GM23338 (cell line): ENCODE data around the gene CCNQ. TPM values are rescaled to one million over a fixed set of nuclear protein-coding genes. Genes with fewer than 3 reads are reported as not detected.

Source experiments
- ATAC-seq: fragments of 200-7000 bp; cut with Tn5 transposase; 3 replicates; pipeline ENCODE4 v1.9.1; 2020
- DNase-seq: peaks from one replicate; pipeline ENCODE4 v3.0.0-alpha.2; 2015; ENCODE audit warnings: low spot score
- H2AFZ ChIP-seq: fragments of 200-600 bp; sonication (generic); 2 replicates; pipeline ENCODE4 v1.8.0; 2016; ENCODE audit warnings: antibody characterized with exemption, mild to moderate bottlenecking, moderate library complexity
- H3F3A ChIP-seq: fragments of 200-600 bp; sonication (generic); replicated peaks from 2 replicates; pipeline ENCODE4 v1.8.0; 2017; ENCODE audit warnings: antibody characterized with exemption, mixed run types, low read depth
- H3K27ac ChIP-seq: fragments of 200-600 bp; sonication (generic); 2 replicates; pipeline ENCODE4 v1.6.1; 2016; ENCODE audit warnings: low read depth
- H3K27me3 ChIP-seq: fragments of 200-600 bp; sonication (generic); 2 replicates; pipeline ENCODE4 v1.8.0; 2016; ENCODE audit warnings: mild to moderate bottlenecking, mixed run types, moderate library complexity; ENCODE audit not compliant: insufficient read depth
- H3K36me3 ChIP-seq: fragments of 200-600 bp; sonication (generic); 2 replicates; pipeline ENCODE4 v1.8.0; 2016; ENCODE audit warnings: mild to moderate bottlenecking; ENCODE audit not compliant: insufficient read depth
- H3K4me1 ChIP-seq: fragments of 200-600 bp; sonication (generic); 2 replicates; pipeline ENCODE4 v1.8.0; 2016; ENCODE audit warnings: mild to moderate bottlenecking, moderate library complexity; ENCODE audit not compliant: insufficient read depth
- H3K4me2 ChIP-seq: fragments of 200-600 bp; sonication (generic); 2 replicates; pipeline ENCODE4 v1.7.1; 2017; ENCODE audit warnings: mixed run types
- H3K4me3 ChIP-seq: fragments of 200-600 bp; sonication (generic); 2 replicates; pipeline ENCODE4 v1.6.1; 2016; ENCODE audit warnings: mixed run types
- H3K79me2 ChIP-seq: fragments of 200-600 bp; sonication (generic); replicated peaks from 2 replicates; pipeline ENCODE4 v1.8.0; 2017; ENCODE audit warnings: mild to moderate bottlenecking; ENCODE audit not compliant: insufficient read depth
- H3K9me2 ChIP-seq: fragments of 200-600 bp; sonication (generic); 2 replicates; pipeline ENCODE4 v1.8.0; 2017; ENCODE audit not compliant: insufficient read depth
- H4K20me1 ChIP-seq: fragments of 200-600 bp; sonication (generic); replicated peaks from 2 replicates; pipeline ENCODE4 v1.8.0; 2017; ENCODE audit warnings: mild to moderate bottlenecking; ENCODE audit not compliant: insufficient read depth
- H3K27ac Mint-ChIP-seq: 2 replicates; pipeline ENCODE4 v1.8.0; 2020; ENCODE audit warnings: inconsistent platforms, mild to moderate bottlenecking, moderate library complexity, mixed read lengths
- H3K27me3 Mint-ChIP-seq: 3 replicates; pipeline ENCODE4 v1.8.0; 2022; ENCODE audit warnings: low read depth, mild to moderate bottlenecking, moderate library complexity, mixed read lengths, inconsistent platforms; ENCODE audit not compliant: insufficient read depth, poor library complexity
- H3K36me3 Mint-ChIP-seq: 3 replicates; pipeline ENCODE4 v1.8.0; 2021; ENCODE audit warnings: low read depth, mild to moderate bottlenecking, inconsistent platforms, moderate library complexity, mixed read lengths
- H3K4me1 Mint-ChIP-seq: 3 replicates; pipeline ENCODE4 v1.8.0; 2020; ENCODE audit warnings: mild to moderate bottlenecking, inconsistent platforms, mixed read lengths
- H3K4me3 Mint-ChIP-seq: 3 replicates; pipeline ENCODE4 v1.8.0; 2021; ENCODE audit warnings: moderate library complexity, mild to moderate bottlenecking, inconsistent platforms, mixed read lengths
- H3K9me3 Mint-ChIP-seq: 3 replicates; pipeline ENCODE4 v1.8.0; 2020; ENCODE audit warnings: moderate library complexity, mild to moderate bottlenecking, inconsistent platforms, mixed read lengths
- CREB1 ChIP-seq: fragments of 250-450 bp; sonication (Bioruptor Pico); IDR thresholded peaks from 2 replicates; pipeline ENCODE4 v1.5.0; 2020; ENCODE audit warnings: low read depth, mild to moderate bottlenecking, moderate library complexity
- CTCF ChIP-seq, 2 experiments: fragments of 200-600 bp in 1 of 2; sonication (generic) in 1 of 2; conservative IDR thresholded peaks; 2 replicates each; pipeline versions ENCODE4 v1.5.1 to v1.6.1; 2016 to 2017; ENCODE audit warnings: antibody characterized with exemption in 2 of 2, low read depth in 2 of 2, mild to moderate bottlenecking in 2 of 2, moderate library complexity in 1 of 2
- ETS1 ChIP-seq: IDR thresholded peaks from 2 replicates; pipeline ENCODE4 v1.6.1; 2016; ENCODE audit warnings: antibody characterized with exemption
- EZH2 ChIP-seq: fragments of 200-600 bp; sonication (generic); IDR thresholded peaks from one replicate; pipeline ENCODE4 v1.8.0; 2017; ENCODE audit warnings: antibody characterized with exemption, mild to moderate bottlenecking, low read depth; ENCODE audit not compliant: unreplicated experiment
- EZH2phosphoT487 ChIP-seq: fragments of 200-600 bp; sonication (generic); IDR thresholded peaks from one replicate; pipeline ENCODE4 v1.8.1; 2018; ENCODE audit warnings: antibody characterized with exemption; ENCODE audit not compliant: unreplicated experiment
- JUNB ChIP-seq: IDR thresholded peaks from one replicate; pipeline ENCODE4 v1.6.1; 2016; ENCODE audit warnings: antibody characterized with exemption; ENCODE audit not compliant: unreplicated experiment
- NANOG ChIP-seq: IDR thresholded peaks from 2 replicates; pipeline ENCODE4 v1.6.1; 2016; ENCODE audit warnings: antibody characterized with exemption, borderline replicate concordance
- POLR2AphosphoS5 ChIP-seq: IDR thresholded peaks from 2 replicates; pipeline ENCODE4 v1.6.1; 2016; ENCODE audit warnings: antibody characterized with exemption, low read depth
- REST ChIP-seq: IDR thresholded peaks from one replicate; pipeline ENCODE4 v1.6.1; 2018; ENCODE audit warnings: antibody characterized with exemption; ENCODE audit not compliant: unreplicated experiment
- STAT1 ChIP-seq: IDR thresholded peaks from one replicate; pipeline ENCODE4 v1.6.1; 2016; ENCODE audit warnings: antibody characterized with exemption; ENCODE audit not compliant: unreplicated experiment
- ZNF114 ChIP-seq: fragments of 250-450 bp; sonication (Bioruptor Pico); IDR thresholded peaks from 2 replicates; pipeline ENCODE4 v1.5.0; 2020; ENCODE audit warnings: mild to moderate bottlenecking, moderate library complexity
- ZNF331 ChIP-seq: fragments of 250-450 bp; sonication (Bioruptor Pico); IDR thresholded peaks from 2 replicates; pipeline ENCODE4 v1.5.0; 2020; ENCODE audit warnings: low read depth, mild to moderate bottlenecking, moderate library complexity
- ZNF462 ChIP-seq: fragments of 250-450 bp; sonication (Bioruptor Pico); IDR thresholded peaks from 2 replicates; pipeline ENCODE4 v1.5.0; 2020; ENCODE audit warnings: mild to moderate bottlenecking, moderate library complexity
- polyA plus RNA-seq: library from polyadenylated mRNA; unstranded; fragments of >200 nt; fragmentation: Nextera tagmentation; extraction: Ambion mirVana; gene quantifications from 2 replicates; pipeline ENCODE4 v1.2.1, GENCODE V29; 2016
- total RNA-seq: library from RNA; depleted of rRNA; stranded (reverse); fragments of >200 nt; shearing (Covaris generic); gene quantifications from 2 replicates; pipeline ENCODE4 v1.2.3, GENCODE V29; 2014

The CCNQ gene
- total and polyA plus RNA-seq, 2 experiments from 2014 or later = 19.4 to 30.2 TPM

- Mint-ChIP-seq H3K36me3 (no peaks in the 10 kb centered on the region), H3K9me3 (no peaks in the 10 kb centered on the region), H3K4me3 (no peak overlapping the region), H3K4me1 (no peaks in the 10 kb centered on the region), H3K27me3 (peaks cover 2% of the 10 kb centered on the region), H3K27ac (no peak overlapping the region)
- Histone ChIP-seq H2AFZ (no peak overlapping the region), H3F3A (no peaks in the 10 kb centered on the region), H3K9me2 (no peaks in the 10 kb centered on the region), H3K27ac (no peak overlapping the region), H3K4me1 (no peaks in the 10 kb centered on the region), H3K79me2 (no peaks in the 10 kb centered on the region), H3K4me3 (no peak overlapping the region), H3K36me3 (no peaks in the 10 kb centered on the region), H3K4me2 (no peak overlapping the region), H3K27me3 (no peaks in the 10 kb centered on the region), H4K20me1 (no peaks in the 10 kb centered on the region)
- TF ChIP-seq POLR2AphosphoS5 = no peak
- no peak for TF ChIP-seq CREB1 (CRISPR knock-in tag)
- no peak for TF ChIP-seq ETS1
- TF ChIP-seq ZNF114 (CRISPR knock-in tag) = no peak
- TF ChIP-seq CTCF (conservative IDR thresholded peaks at IDR 0.05; ENCODE audit: low read depth in 2 of 2) = no peak
- no peak for TF ChIP-seq NANOG
- TF ChIP-seq STAT1 = no peak
- TF ChIP-seq ZNF462 = no peak
- TF ChIP-seq EZH2phosphoT487 = no peak
- TF ChIP-seq ZNF331 (CRISPR knock-in tag) = no peak
- TF ChIP-seq REST = no peak
- no peak for TF ChIP-seq JUNB
- TF ChIP-seq EZH2 = no peak
- ATAC-seq (no peak), DNase-seq (no peak)
These were observed 54.2 kb downstream of the CCNQ start for GRCh38 chrX:153544727-153545126.
